Measurements from ENCODE around the gene RIOK1. TPM values are rescaled to one million over a fixed set of nuclear protein-coding genes. Genes with fewer than 3 reads are reported as not detected.
A peak's percentile ranks its signal among the peaks of the same experiment; 100 is the strongest.

RIOK1 gene
- total and polyA plus RNA-seq, 2 of the 13 experiments (the other 11 are each of a cell fraction or from before 2014, with no cell fraction given), result 9.4 to 37.8 TPM

GRCh38 chr6:7389451-7390225 is at the start of gene RIOK1, which contains the start of gene CAGE1 (continued):
- TF ChIP-seq PAXIP1 (CRISPR knock-in tag; conservative IDR thresholded peaks at IDR 0.05) (peak; percentile 69), ZBTB1 (CRISPR knock-in tag; IDR thresholded peaks at IDR 0.05; ENCODE audit: borderline replicate concordance) (no peak; the same call in 1 of the 2 replicates), MED1 (CRISPR knock-in tag; IDR thresholded peaks at IDR 0.05) (peak; percentile 74), HOXA5 (CRISPR knock-in tag; IDR thresholded peaks at IDR 0.05) (no peak; the same call in 1 of the 2 replicates), ZNF350 (CRISPR knock-in tag; IDR thresholded peaks at IDR 0.05; ENCODE audit: borderline replicate concordance, low read depth) (peak; percentile 99), ZNF652 (CRISPR knock-in tag; IDR thresholded peaks at IDR 0.05; ENCODE audit: borderline replicate concordance, low read depth) (0 out of 2 replicates have a peak, but pooled peaks have one; percentile 42), ZNF709 (CRISPR knock-in tag; IDR thresholded peaks at IDR 0.05) (peak; percentile 82; the same call in 1 of the 2 replicates), JDP2 (CRISPR knock-in tag; IDR thresholded peaks at IDR 0.05; ENCODE audit: borderline replicate concordance) (peak; percentile 58; the same call in 1 of the 2 replicates), ZNF441 (CRISPR knock-in tag; IDR thresholded peaks at IDR 0.05; ENCODE audit: borderline replicate concordance) (peak; percentile 68), HCFC1 (IDR thresholded peaks at IDR 0.05; ENCODE audit: low read depth, low read length) (peak; percentile 47; the same call in 1 of the 2 replicates), HNRNPL (IDR thresholded peaks at IDR 0.05; ENCODE audit: low read depth, low read length) (peak; percentile 89; the same call in 1 of the 2 replicates), ZKSCAN1 (IDR thresholded peaks at IDR 0.05; ENCODE audit: low read length) (peak; percentile 50; the same call in 1 of the 2 replicates), ZBTB10 (CRISPR knock-in tag; IDR thresholded peaks at IDR 0.05; ENCODE audit: borderline replicate concordance) (peak; percentile 36; the same call in 1 of the 2 replicates), ZMAT3 (CRISPR knock-in tag; conservative IDR thresholded peaks at IDR 0.05) (peak; percentile 91), NAIF1 (CRISPR knock-in tag; IDR thresholded peaks at IDR 0.05; ENCODE audit: borderline replicate concordance) (peak; percentile 40; the same call in 1 of the 2 replicates)
- TF ChIP-seq, protein P1, sequence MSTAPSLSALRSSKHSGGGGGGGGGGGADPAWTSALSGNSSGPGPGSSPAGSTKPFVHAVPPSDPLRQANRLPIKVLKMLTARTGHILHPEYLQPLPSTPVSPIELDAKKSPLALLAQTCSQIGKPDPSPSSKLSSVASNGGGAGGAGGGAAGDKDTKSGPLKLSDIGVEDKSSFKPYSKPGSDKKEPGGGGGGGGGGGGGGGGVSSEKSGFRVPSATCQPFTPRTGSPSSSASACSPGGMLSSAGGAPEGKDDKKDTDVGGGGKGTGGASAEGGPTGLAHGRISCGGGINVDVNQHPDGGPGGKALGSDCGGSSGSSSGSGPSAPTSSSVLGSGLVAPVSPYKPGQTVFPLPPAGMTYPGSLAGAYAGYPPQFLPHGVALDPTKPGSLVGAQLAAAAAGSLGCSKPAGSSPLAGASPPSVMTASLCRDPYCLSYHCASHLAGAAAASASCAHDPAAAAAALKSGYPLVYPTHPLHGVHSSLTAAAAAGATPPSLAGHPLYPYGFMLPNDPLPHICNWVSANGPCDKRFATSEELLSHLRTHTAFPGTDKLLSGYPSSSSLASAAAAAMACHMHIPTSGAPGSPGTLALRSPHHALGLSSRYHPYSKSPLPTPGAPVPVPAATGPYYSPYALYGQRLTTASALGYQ (CRISPR knock-in tag; IDR thresholded peaks at IDR 0.05), result peak; percentile 21; the same call in 1 of the 2 replicates
- TF ChIP-seq, protein P2, sequence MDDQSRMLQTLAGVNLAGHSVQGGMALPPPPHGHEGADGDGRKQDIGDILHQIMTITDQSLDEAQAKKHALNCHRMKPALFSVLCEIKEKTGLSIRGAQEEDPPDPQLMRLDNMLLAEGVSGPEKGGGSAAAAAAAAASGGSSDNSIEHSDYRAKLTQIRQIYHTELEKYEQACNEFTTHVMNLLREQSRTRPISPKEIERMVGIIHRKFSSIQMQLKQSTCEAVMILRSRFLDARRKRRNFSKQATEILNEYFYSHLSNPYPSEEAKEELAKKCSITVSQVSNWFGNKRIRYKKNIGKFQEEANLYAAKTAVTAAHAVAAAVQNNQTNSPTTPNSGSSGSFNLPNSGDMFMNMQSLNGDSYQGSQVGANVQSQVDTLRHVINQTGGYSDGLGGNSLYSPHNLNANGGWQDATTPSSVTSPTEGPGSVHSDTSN (CRISPR knock-in tag; IDR thresholded peaks at IDR 0.05; ENCODE audit: borderline replicate concordance), result no peak

All from HepG2 (cell line).